Measurements from ENCODE around the gene SKAP1.
"Not testable (repeated sequence)": the region's sequence is repeated elsewhere in the genome, so short reads cannot be mapped to it uniquely, and the experiment has no call there.

SKAP1 gene

GRCh38 chr17:48378708-48379392 lies 51.2 kb downstream of the SKAP1 start:
- DNase-seq (ENCODE audit: insufficient read length, low spot score) (no peak), FAIRE-seq (peak; percentile 16)
- TF ChIP-seq POU2F2 (IDR thresholded peaks at IDR 0.05; ENCODE audit: low read depth, low read length) (no peak), SPI1 (IDR thresholded peaks at IDR 0.05; ENCODE audit: low read depth, low read length) (no peak), POLR2A (IDR thresholded peaks at IDR 0.05; ENCODE audit: low read depth, low read length) (no peak), TAF1 (IDR thresholded peaks at IDR 0.05; ENCODE audit: low read depth, low read length) (no peak), PAX5 (IDR thresholded peaks at IDR 0.05; ENCODE audit: insufficient read depth, low read length, severe bottlenecking) (no peak), POLR2AphosphoS5 (IDR thresholded peaks at IDR 0.05; ENCODE audit: low read depth, low read length) (no peak)

GRCh38 chr17:48378238-48378637 lies 51.8 kb downstream of the SKAP1 start:
- no peak for DNase-seq (ENCODE audit: insufficient read length, low spot score)
- FAIRE-seq, result no peak
- TF ChIP-seq SPI1 (IDR thresholded peaks at IDR 0.05; ENCODE audit: low read depth, low read length) (no peak), POLR2A (IDR thresholded peaks at IDR 0.05; ENCODE audit: low read depth, low read length) (no peak), POLR2AphosphoS5 (IDR thresholded peaks at IDR 0.05; ENCODE audit: low read depth, low read length) (no peak), TAF1 (IDR thresholded peaks at IDR 0.05; ENCODE audit: low read depth, low read length) (no peak), PAX5 (IDR thresholded peaks at IDR 0.05; ENCODE audit: insufficient read depth, low read length, severe bottlenecking) (no peak), POU2F2 (IDR thresholded peaks at IDR 0.05; ENCODE audit: low read depth, low read length) (no peak)

GRCh38 chr17:48376682-48377325 lies 53.2 kb downstream of the SKAP1 start:
- no peak for TF ChIP-seq POU2F2 (IDR thresholded peaks at IDR 0.05; ENCODE audit: low read depth, low read length)
- TF ChIP-seq PAX5 (IDR thresholded peaks at IDR 0.05; ENCODE audit: insufficient read depth, low read length, severe bottlenecking), result no peak
- TF ChIP-seq POLR2AphosphoS5 (IDR thresholded peaks at IDR 0.05; ENCODE audit: low read depth, low read length), result no peak
- no peak for TF ChIP-seq POLR2A (IDR thresholded peaks at IDR 0.05; ENCODE audit: low read depth, low read length)
- no peak for TF ChIP-seq TAF1 (IDR thresholded peaks at IDR 0.05; ENCODE audit: low read depth, low read length)
- TF ChIP-seq SPI1 (IDR thresholded peaks at IDR 0.05; ENCODE audit: low read depth, low read length), result no peak
- no peak for DNase-seq (ENCODE audit: insufficient read length, low spot score)
- no peak for FAIRE-seq

- no peak for FAIRE-seq
Measured at GRCh38 chr17:48375356-48375755, 54.7 kb downstream of the SKAP1 start.

GRCh38 chr17:48374650-48375230 lies 55.3 kb downstream of the SKAP1 start:
- DNase-seq (ENCODE audit: insufficient read length, low spot score) (peak; percentile 12), FAIRE-seq (peak; percentile 28)
- no peak for TF ChIP-seq POU2F2 (IDR thresholded peaks at IDR 0.05; ENCODE audit: low read depth, low read length)

More at GRCh38 chr17:48375356-48375755, 54.7 kb downstream of the SKAP1 start:
- TF ChIP-seq TAF1 (IDR thresholded peaks at IDR 0.05; ENCODE audit: low read depth, low read length) (no peak), PAX5 (IDR thresholded peaks at IDR 0.05; ENCODE audit: insufficient read depth, low read length, severe bottlenecking) (no peak), POLR2AphosphoS5 (IDR thresholded peaks at IDR 0.05; ENCODE audit: low read depth, low read length) (no peak), POU2F2 (IDR thresholded peaks at IDR 0.05; ENCODE audit: low read depth, low read length) (no peak), SPI1 (IDR thresholded peaks at IDR 0.05; ENCODE audit: low read depth, low read length) (no peak), POLR2A (IDR thresholded peaks at IDR 0.05; ENCODE audit: low read depth, low read length) (no peak)
- no peak for DNase-seq (ENCODE audit: insufficient read length, low spot score)

GRCh38 chr17:48373883-48374282 lies 56.1 kb downstream of the SKAP1 start:
- TF ChIP-seq POU2F2 (IDR thresholded peaks at IDR 0.05; ENCODE audit: low read depth, low read length) (no peak), TAF1 (IDR thresholded peaks at IDR 0.05; ENCODE audit: low read depth, low read length) (no peak), POLR2AphosphoS5 (IDR thresholded peaks at IDR 0.05; ENCODE audit: low read depth, low read length) (no peak), POLR2A (IDR thresholded peaks at IDR 0.05; ENCODE audit: low read depth, low read length) (no peak), SPI1 (IDR thresholded peaks at IDR 0.05; ENCODE audit: low read depth, low read length) (no peak), PAX5 (IDR thresholded peaks at IDR 0.05; ENCODE audit: insufficient read depth, low read length, severe bottlenecking) (no peak)
- no peak for DNase-seq (ENCODE audit: insufficient read length, low spot score)
- FAIRE-seq, result no peak

- no peak for DNase-seq (ENCODE audit: insufficient read length, low spot score)
- no peak for TF ChIP-seq POU2F2 (IDR thresholded peaks at IDR 0.05; ENCODE audit: low read depth, low read length)
- no peak for TF ChIP-seq POLR2A (IDR thresholded peaks at IDR 0.05; ENCODE audit: low read depth, low read length)
- no peak for TF ChIP-seq PAX5 (IDR thresholded peaks at IDR 0.05; ENCODE audit: insufficient read depth, low read length, severe bottlenecking)
- no peak for TF ChIP-seq TAF1 (IDR thresholded peaks at IDR 0.05; ENCODE audit: low read depth, low read length)
- no peak for TF ChIP-seq SPI1 (IDR thresholded peaks at IDR 0.05; ENCODE audit: low read depth, low read length)
- TF ChIP-seq POLR2AphosphoS5 (IDR thresholded peaks at IDR 0.05; ENCODE audit: low read depth, low read length), result no peak
- peak; percentile 68 for FAIRE-seq
Measured at GRCh38 chr17:48373130-48373830, 56.7 kb downstream of the SKAP1 start.

GRCh38 chr17:48368967-48369366 lies 61.0 kb downstream of the SKAP1 start:
- not testable (repeated sequence) for DNase-seq (ENCODE audit: insufficient read length, low spot score); FAIRE-seq

- TF ChIP-seq POU2F2 (IDR thresholded peaks at IDR 0.05; ENCODE audit: low read depth, low read length) (no peak), TAF1 (IDR thresholded peaks at IDR 0.05; ENCODE audit: low read depth, low read length) (no peak), POLR2AphosphoS5 (IDR thresholded peaks at IDR 0.05; ENCODE audit: low read depth, low read length) (no peak), SPI1 (IDR thresholded peaks at IDR 0.05; ENCODE audit: low read depth, low read length) (no peak), POLR2A (IDR thresholded peaks at IDR 0.05; ENCODE audit: low read depth, low read length) (no peak), PAX5 (IDR thresholded peaks at IDR 0.05; ENCODE audit: insufficient read depth, low read length, severe bottlenecking) (no peak)
- DNase-seq (ENCODE audit: insufficient read length, low spot score), result no peak
- no peak for FAIRE-seq
Measured at GRCh38 chr17:48368352-48368908, 61.6 kb downstream of the SKAP1 start.
